ENCODE data around the gene RIF1. TPM values are rescaled to one million over a fixed set of nuclear protein-coding genes. Genes with fewer than 3 reads are reported as not detected.

RIF1 gene
- total and polyA plus RNA-seq, 9 of the 15 experiments (the other 6 are each of a cell fraction or from before 2014, with no cell fraction given): 11.0 to 109 (median 44.2) TPM

GRCh38 chr2:151409601-151410484, at the start of gene RIF1 (continued):
- TF ChIP-seq, protein P1, sequence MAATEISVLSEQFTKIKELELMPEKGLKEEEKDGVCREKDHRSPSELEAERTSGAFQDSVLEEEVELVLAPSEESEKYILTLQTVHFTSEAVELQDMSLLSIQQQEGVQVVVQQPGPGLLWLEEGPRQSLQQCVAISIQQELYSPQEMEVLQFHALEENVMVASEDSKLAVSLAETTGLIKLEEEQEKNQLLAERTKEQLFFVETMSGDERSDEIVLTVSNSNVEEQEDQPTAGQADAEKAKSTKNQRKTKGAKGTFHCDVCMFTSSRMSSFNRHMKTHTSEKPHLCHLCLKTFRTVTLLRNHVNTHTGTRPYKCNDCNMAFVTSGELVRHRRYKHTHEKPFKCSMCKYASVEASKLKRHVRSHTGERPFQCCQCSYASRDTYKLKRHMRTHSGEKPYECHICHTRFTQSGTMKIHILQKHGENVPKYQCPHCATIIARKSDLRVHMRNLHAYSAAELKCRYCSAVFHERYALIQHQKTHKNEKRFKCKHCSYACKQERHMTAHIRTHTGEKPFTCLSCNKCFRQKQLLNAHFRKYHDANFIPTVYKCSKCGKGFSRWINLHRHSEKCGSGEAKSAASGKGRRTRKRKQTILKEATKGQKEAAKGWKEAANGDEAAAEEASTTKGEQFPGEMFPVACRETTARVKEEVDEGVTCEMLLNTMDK (IDR thresholded peaks at IDR 0.05; ENCODE audit: borderline replicate concordance, insufficient read depth, low read depth, low read length, poor library complexity, severe bottlenecking): peak; percentile 73
- TF ChIP-seq ZFP36 (IDR thresholded peaks at IDR 0.05; ENCODE audit: low read depth, low read length, partially characterized antibody): no peak
- TF ChIP-seq ZC3H4 (CRISPR knock-in tag; IDR thresholded peaks at IDR 0.05; ENCODE audit: borderline replicate concordance): no peak
- peak; percentile 96 for TF ChIP-seq L3MBTL2 (IDR thresholded peaks at IDR 0.05)
- TF ChIP-seq ZNF449 (CRISPR knock-in tag; IDR thresholded peaks at IDR 0.05): no peak
- TF ChIP-seq ZNF444 (CRISPR knock-in tag; IDR thresholded peaks at IDR 0.05): no peak
- peak; percentile 7; the same call in 1 of the 2 replicates for TF ChIP-seq LARP7 (IDR thresholded peaks at IDR 0.05)
- 0 out of 2 replicates have a peak, but pooled peaks have one; percentile 46 for TF ChIP-seq ZEB2 (IDR thresholded peaks at IDR 0.05)
- no peak for TF ChIP-seq FOXA1 (IDR thresholded peaks at IDR 0.05; ENCODE audit: borderline replicate concordance)
- TF ChIP-seq ZNF561 (CRISPR knock-in tag; conservative IDR thresholded peaks at IDR 0.05): no peak
- no peak for TF ChIP-seq SMAD3 (CRISPR knock-in tag; conservative IDR thresholded peaks at IDR 0.05)
- no peak for TF ChIP-seq TAF15 (IDR thresholded peaks at IDR 0.05; ENCODE audit: low read depth, low read length)
- TF ChIP-seq STAT5A (IDR thresholded peaks at IDR 0.05; ENCODE audit: borderline replicate concordance, low read length): no peak; the same call in 1 of the 2 replicates
- TF ChIP-seq, protein P2, sequence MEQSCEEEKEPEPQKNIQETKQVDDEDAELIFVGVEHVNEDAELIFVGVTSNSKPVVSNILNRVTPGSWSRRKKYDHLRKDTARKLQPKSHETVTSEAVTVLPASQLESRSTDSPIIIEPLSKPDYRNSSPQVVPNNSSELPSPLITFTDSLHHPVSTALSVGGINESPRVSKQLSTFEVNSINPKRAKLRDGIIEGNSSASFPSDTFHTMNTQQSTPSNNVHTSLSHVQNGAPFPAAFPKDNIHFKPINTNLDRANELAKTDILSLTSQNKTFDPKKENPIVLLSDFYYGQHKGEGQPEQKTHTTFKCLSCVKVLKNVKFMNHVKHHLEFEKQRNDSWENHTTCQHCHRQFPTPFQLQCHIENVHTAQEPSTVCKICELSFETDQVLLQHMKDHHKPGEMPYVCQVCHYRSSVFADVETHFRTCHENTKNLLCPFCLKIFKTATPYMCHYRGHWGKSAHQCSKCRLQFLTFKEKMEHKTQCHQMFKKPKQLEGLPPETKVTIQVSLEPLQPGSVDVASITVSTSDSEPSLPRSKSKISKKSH (CRISPR knock-in tag; IDR thresholded peaks at IDR 0.05): no peak
- TF ChIP-seq ZNF12 (CRISPR knock-in tag; IDR thresholded peaks at IDR 0.05): no peak
- no peak for TF ChIP-seq MCM2 (IDR thresholded peaks at IDR 0.05; ENCODE audit: low read depth)
- TF ChIP-seq SMARCC2 (IDR thresholded peaks at IDR 0.05; ENCODE audit: low read depth): no peak
- TF ChIP-seq CHCHD3 (CRISPR knock-in tag; IDR thresholded peaks at IDR 0.05): no peak
- no peak for TF ChIP-seq RUNX1 (IDR thresholded peaks at IDR 0.05; ENCODE audit: low read depth)
- TF ChIP-seq ZNF696 (CRISPR knock-in tag; conservative IDR thresholded peaks at IDR 0.05): no peak
- no peak for TF ChIP-seq MECOM (CRISPR knock-in tag; IDR thresholded peaks at IDR 0.05)
- no peak for TF ChIP-seq ZNF282 (CRISPR knock-in tag; IDR thresholded peaks at IDR 0.05)
- no peak for TF ChIP-seq RBM25 (IDR thresholded peaks at IDR 0.05; ENCODE audit: low read depth, low read length, severe bottlenecking)
- no peak for TF ChIP-seq STAG1 (CRISPR knock-in tag; IDR thresholded peaks at IDR 0.05; ENCODE audit: borderline replicate concordance)
- no peak for TF ChIP-seq DDX20 (tag; IDR thresholded peaks at IDR 0.05; ENCODE audit: low read depth)
- no peak for TF ChIP-seq ZNF133 (CRISPR knock-in tag; IDR thresholded peaks at IDR 0.05)

All from K562 (cell line).